GM21390 (cell line): ENCODE data around the gene PXMP4.

ENCODE experiments used
- ATAC-seq: cut with Tn5 transposase; IDR thresholded peaks from one replicate; pipeline ENCODE4 v1.9.1; 2021; ENCODE audit not compliant: unreplicated experiment

Gene PXMP4

DNA sequence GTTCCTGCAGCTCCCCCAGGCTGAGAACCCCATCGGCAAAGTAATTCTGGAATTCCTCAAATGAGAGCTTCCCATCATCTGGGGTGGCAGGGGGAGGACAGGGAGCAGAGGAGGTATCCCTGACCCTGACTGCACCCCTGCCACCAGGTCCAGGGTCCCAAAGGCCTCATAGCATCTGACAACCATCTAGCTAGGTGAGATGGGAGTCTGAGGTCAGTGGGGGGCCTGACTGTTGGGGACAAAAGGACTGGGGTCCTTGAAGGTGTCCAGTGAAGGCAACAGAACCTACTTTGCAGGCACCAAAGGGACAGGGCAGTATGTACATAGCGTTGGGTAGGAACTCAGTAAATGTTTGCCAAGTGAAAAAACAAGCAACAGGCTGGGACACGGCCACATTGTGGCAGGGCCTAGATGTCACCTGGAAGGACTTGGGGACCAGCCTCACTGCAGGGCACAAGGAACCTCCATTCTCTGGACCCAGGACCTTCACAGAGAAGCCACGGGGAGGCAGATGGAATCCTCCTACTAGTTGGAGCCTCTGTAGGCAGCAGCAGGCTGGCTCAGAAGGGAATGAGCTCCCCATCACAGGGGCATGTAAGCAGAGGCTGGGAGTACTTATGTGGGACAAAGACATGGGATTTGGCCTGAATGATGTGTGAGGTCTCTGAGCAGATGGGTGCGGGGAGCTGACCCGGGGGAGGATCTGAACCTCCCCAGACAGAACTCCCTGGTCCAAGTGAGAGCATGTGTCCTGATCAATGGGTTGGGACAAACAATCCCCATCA lies 49.2 kb downstream of the PXMP4 start:
- ATAC-seq = no peak

DNA sequence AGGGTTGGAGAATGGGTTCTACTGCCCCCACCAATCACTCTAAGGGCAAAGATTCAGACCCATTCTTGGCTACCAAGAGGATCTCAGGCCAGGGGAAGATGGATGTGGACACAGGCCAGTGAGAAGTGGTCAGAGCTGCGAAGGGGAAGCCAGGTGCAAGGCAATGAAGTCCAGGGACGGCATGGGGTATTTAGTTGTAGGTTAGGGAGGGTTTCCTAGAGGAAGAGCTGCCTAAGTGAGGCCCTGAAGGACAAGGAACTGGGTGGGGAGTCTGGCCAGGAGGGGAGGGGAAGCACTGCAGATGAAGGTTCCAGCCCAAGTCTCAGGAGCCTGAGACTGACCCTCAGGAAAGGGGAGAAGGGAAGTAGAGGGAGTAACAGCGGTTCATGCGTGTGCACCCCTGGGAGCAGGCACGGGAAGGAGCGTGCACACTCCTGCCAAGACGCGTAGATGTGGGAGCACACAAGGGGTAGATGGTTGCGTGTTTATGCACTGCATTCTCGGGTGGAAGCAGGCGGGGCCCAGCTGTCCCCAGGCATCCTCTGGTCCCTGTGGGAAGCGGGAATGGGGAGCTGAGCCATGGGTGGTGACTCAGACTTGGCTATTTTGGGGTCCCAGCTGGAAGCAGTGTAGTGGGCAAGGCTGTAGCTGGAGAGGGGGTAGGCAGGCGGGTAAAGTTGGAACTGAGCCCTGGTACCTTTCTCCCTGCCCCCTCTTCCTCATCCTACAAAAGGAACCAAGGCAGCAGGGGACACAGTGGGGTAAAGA lies 50.1 kb downstream of the PXMP4 start:
- no peak for ATAC-seq

DNA sequence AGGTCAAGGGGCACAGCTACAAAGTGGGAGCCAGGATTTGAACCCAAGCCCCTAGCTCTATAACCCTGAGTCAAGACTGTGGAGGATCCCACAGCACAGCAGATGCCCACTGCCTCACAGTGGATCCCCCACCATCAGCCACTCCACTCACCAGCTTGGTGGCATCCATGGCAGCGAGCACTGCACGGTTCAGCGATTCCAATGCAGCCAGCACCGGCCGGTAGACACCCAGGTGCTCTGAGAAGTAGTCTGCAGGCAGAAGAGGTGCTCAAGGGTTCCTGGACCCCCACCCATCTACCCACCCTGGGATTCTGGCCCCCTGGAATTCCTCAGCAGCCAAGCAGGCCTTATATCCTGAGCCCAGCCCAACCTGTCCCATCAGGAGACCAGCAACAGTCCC lies 50.9 kb downstream of the PXMP4 start:
- no peak for ATAC-seq

DNA sequence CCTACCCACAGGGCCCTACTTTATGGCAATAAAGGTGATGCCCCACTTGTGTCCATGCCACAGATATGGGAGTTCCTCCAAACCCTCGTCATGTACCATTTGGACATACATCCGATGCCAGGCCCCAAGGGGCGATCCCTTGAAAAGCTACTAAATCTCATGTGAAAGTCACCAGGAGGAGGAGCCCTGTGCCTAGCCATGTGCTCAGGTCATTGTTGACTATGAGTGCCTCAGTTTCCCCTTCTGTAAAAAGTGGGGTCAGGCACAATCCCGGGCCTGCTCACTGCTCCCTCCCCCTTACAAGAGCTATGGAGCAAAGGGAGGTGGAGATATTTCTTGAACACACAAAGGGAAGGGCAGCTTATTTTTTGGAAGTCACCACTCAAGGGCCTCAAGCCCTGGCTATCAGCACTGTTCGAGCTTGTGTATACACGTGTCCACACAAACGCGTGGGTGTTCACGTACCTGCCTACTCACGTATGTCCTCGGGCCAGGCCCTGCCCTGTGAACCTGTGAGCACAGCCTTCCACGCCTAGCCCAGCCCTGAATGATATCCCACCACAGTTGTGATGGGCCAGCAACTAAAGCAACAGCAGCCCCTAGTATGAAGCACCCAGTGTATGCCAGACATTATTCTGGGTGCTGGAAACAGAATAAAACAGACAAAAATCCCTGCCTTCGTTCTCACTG lies 51.5 kb downstream of the PXMP4 start:
- ATAC-seq = no peak

GRCh38 chr20:33667676-33668465 lies 52.2 kb downstream of the PXMP4 start:
- ATAC-seq = no peak

DNA sequence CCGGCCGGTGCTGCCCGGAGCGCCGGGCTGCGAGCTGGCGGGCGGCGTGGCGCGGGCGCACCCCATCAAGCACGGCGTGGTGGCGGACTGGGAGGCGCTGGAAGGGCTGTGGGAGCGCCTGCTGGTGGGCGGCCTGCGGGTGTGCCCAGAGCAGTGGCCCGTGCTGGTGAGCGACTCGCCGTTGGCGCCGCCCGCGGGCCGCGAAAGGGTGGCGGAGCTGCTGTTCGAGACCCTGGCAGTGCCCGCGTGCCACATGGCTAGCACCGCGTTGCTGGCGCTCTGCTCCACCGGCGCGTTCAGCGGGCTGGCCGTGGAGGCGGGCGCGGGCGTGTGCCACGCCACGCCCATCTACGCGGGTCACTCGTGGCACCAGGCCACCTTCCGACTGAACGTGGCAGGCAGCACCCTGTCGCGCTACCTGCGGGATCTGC lies 52.9 kb downstream of the PXMP4 start:
- peak; percentile 14 for ATAC-seq

DNA sequence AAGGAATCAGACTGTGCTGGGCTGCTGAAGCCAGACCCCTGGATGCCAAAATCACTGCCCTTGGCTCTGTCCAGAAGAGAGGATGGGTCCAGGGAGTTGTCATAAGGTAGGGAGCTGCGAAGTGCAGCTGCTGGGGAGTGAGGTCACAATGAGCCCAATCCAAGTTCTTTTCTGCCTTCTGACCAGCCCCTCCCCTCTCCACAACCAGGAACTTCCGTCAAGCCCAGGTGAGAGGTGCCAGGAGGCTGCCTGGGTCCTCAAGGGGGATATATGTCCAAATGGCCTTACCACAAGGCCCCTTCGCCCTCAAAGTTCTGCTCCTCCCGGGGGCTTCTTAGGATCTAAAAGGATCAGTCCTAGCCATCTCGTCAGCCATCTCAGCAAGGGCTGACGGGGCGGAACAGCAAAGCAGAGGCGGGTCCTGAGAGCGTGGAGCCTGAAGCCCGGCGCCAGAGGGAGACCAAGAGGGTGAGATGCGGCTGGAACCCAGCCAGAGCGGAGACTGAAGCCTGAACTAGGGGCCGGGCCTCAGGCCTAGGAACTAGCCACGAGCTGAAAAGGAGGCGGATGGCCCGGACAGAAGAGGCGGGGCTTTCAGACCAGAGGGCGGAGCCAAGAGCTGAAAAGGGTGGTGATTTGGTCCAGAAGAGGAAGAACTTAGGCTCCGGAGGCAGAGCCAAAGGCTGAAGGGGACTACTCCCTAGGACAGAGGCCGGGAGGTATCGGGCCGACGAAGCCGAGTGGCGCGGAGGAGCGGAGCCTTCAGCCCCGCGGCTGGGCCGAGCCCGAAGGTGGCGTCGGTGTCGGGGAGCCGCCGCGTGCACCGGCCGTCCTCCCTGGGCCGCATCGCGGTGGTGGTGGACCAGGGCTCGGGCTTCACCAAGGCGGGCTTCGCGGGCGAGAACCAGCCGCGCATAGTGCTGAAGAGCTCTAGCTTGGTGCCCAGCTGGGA lies 53.5 kb downstream of the PXMP4 start, which contains the start of gene ACTL10:
Gene ACTL10, plus strand, starts transcription at position 651 of the 952 bp plus-strand sequence. CDS start 555 bp downstream, outside the sequence.
- ATAC-seq = peak; percentile 56

- no peak for ATAC-seq
Observed at GRCh38 chr20:33664762-33665144, 55.4 kb downstream of the PXMP4 start.

GRCh38 chr20:33664085-33664761 lies 55.9 kb downstream of the PXMP4 start:
- ATAC-seq = no peak

DNA sequence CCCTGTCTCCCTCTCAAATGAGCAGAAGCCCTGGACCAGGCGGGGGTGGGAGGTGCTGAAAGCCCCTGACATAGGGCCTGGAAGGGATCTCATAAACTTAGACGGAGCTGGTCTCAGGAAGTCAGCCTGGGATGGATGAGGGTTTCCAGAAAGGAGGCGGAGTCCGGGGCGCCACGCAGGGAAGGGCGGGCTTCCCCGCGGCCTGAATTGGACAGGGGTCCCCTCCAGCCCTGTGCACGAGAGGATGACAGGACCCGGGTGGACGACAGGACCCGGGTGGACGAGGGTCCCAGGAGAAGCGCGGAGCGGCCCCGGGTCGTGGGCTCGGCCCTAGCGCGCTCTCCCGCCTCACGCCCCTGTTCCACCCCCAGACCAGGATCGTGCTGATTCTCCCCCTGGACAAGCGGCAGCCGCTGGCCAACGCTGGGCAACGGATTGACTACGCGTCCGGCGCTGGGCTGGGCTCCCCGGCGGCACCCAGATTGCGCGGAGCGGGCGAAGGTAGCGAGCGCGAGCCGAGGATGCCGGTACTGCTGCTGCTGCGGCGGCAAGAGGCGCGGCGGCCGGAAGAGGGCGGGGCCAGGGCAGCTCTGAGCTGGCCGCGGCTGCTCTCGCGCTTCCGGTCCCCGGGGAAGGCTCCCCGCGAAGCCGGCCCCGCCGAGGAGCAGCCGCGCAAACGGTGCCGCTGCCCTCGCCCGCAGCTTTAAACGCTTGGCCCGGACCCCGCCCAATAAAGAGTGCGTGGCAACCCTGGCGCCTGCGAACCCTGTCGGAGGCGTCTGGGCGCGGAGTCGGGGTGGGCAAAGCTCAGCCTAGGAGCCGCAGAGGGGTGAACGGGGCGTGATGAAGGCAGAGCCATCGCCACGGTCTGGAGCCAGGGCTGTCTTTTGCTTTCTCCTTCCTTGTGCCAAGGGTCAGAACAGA lies 56.7 kb downstream of the PXMP4 start:
- ATAC-seq = peak; percentile 56

GRCh38 chr20:33662172-33662571 lies 57.9 kb downstream of the PXMP4 start, which contains the start of gene C20orf144:
Gene C20orf144 (plus strand): TSS chr20:33662327. CDS start chr20:33662346, 19 bp downstream.
- ATAC-seq = no peak

DNA sequence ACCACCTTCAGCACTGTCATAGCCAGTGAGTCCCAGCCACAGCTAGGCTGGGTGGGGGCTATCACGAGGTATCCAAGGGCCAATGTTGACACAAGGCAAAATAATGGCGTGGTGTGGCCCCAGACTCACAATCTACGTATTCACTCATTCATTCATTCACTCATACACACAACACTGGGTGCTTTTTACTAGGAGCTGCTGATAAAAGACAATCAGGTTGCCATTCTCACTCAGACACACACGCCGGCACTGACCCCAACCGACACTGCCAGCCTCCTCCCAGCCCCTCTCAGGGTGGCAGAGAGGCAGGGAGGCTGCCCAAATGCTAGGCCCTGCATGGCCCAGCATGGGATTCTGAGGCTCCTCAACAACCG lies 59.4 kb downstream of the PXMP4 start:
- no peak for ATAC-seq

GRCh38 chr20:33660035-33660684 lies 60.0 kb downstream of the PXMP4 start:
- ATAC-seq = no peak

- no peak for ATAC-seq
Observed at GRCh38 chr20:33659341-33660034, 60.6 kb downstream of the PXMP4 start.

DNA sequence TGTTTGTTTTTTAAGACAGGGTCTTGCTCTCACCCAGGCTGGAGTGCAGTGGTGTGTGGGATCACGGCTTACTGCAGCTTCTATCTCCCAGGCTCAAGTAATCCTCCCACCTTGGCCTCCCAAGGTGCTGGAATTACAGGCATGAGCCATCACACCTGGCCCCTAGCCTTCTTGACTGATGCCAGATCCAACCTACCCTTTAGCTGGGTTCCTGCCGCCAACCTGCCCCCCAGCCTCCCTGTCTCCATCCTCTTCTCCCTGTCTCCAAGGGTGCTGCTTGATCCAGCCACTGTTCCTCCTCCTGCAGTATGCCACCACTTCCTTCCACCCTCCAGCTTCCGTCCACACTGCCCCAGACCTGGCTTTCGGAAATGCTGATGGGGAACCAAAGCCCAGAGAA lies 61.2 kb downstream of the PXMP4 start:
- ATAC-seq = no peak

DNA sequence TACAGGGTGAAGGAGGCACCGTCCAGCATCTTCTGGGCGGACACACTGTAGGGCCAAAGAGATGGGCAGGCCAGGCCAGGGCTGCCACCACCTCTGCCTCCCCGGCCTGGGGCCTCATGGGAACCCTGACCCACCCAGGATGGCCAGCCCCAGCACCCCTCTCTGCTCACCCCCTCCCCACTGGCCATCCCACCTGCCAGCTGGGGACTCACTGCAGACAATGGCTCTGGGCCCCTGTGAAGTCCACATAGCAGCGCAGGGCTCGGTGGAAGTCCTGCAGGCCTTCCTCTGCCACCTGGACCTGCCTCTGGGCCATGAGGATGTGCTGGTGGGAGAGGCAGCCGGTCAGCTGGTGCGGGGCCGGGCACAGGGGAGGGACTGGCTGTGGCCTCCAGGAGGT lies 61.6 kb downstream of the PXMP4 start:
- no peak for ATAC-seq

DNA sequence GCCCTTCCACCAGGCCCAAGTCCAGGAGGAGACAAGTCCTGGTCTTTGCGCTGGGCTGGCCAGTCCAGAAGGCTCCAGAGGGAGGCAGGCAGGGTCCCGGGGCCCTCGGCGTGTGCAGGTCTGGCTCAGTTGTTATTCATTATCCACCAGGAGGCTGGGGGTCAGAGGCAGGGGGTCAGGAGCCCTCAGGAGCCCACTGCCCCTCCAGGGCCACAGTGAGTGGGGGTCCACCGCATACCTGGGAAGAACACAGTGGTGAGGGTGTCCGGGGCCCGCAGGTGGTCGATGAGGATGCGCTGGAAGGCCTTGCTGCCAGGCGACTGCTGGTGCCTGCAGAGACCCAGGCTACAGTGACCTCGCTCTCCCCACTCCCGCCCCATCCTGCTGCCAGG lies 62.4 kb downstream of the PXMP4 start:
- no peak for ATAC-seq
